KMS-11 (cell line): ENCODE data around the gene CYTIP.
A peak's percentile ranks its signal among the peaks of the same experiment; 100 is the strongest.
"Not testable (repeated sequence)": the region's sequence is repeated elsewhere in the genome, so short reads cannot be mapped to it uniquely, and the experiment has no call there.

ENCODE experiments used
- H2AFZ ChIP-seq: fragments of 200-600 bp; sonication (generic); 2 replicates; pipeline ENCODE4 v1.6.1; 2016; ENCODE audit warnings: antibody characterized with exemption, mixed run types, low read depth
- H3K27ac ChIP-seq: fragments of 200-600 bp; sonication (generic); 2 replicates; pipeline ENCODE4 v1.6.1; 2016; ENCODE audit warnings: mild to moderate bottlenecking, mixed run types
- H3K27me3 ChIP-seq: fragments of 200-600 bp; sonication (generic); 2 replicates; pipeline ENCODE4 v1.6.1; 2017; ENCODE audit warnings: mild to moderate bottlenecking, low read depth, mixed run types, moderate library complexity; ENCODE audit not compliant: insufficient read depth
- H3K36me3 ChIP-seq: fragments of 200-600 bp; sonication (generic); 2 replicates; pipeline ENCODE4 v1.6.1; 2017; ENCODE audit warnings: mild to moderate bottlenecking, mixed run types; ENCODE audit not compliant: insufficient read depth
- H3K4me1 ChIP-seq: fragments of 200-600 bp; sonication (generic); 2 replicates; pipeline ENCODE4 v1.6.1; 2016; ENCODE audit warnings: mild to moderate bottlenecking, low read depth, mixed run types; ENCODE audit not compliant: poor library complexity, severe bottlenecking
- H3K4me2 ChIP-seq: fragments of 200-600 bp; sonication (generic); 2 replicates; pipeline ENCODE4 v1.7.0; 2016; ENCODE audit warnings: mild to moderate bottlenecking, mixed run types
- H3K4me3 ChIP-seq: fragments of 200-600 bp; sonication (generic); IDR thresholded peaks from 2 replicates; pipeline ENCODE4 v1.6.1; 2017; ENCODE audit warnings: low read depth, low read length, mixed read lengths; ENCODE audit not compliant: insufficient read depth
- H3K79me2 ChIP-seq: fragments of 200-600 bp; sonication (generic); 2 replicates; pipeline ENCODE4 v1.6.1; 2016; ENCODE audit warnings: low read depth, mixed run types; ENCODE audit not compliant: insufficient read depth
- H3K9ac ChIP-seq: fragments of 200-600 bp; sonication (generic); 2 replicates; pipeline ENCODE4 v1.6.1; 2016; ENCODE audit warnings: mild to moderate bottlenecking, mixed run types
- H4K20me1 ChIP-seq: fragments of 200-600 bp; sonication (generic); 2 replicates; pipeline ENCODE4 v1.6.1; 2016; ENCODE audit warnings: mild to moderate bottlenecking, mixed run types; ENCODE audit not compliant: insufficient read depth
- CTCF ChIP-seq: fragments of 200-600 bp; sonication (generic); conservative IDR thresholded peaks from 2 replicates; pipeline ENCODE4 v1.6.1; 2017; ENCODE audit warnings: low read depth, mild to moderate bottlenecking, antibody characterized with exemption, low read length, moderate library complexity, mixed read lengths

The CYTIP gene

GRCh38 chr2:157413326-157414035 is 30.4 kb downstream of the CYTIP start:
- no peaks in the 10 kb centered on the region for H3K79me2 ChIP-seq
- H3K27me3 ChIP-seq: no peaks in the 10 kb centered on the region
- H3K36me3 ChIP-seq: peaks cover 23% of the 10 kb centered on the region; the same call in 1 of the 2 replicates
- H3K9ac ChIP-seq: no peak overlapping the region
- no peak overlapping the region for H3K4me2 ChIP-seq
- no peak for TF ChIP-seq CTCF
- no peaks in the 10 kb centered on the region for H4K20me1 ChIP-seq
- no peak overlapping the region for H3K27ac ChIP-seq
- H3K4me1 ChIP-seq: no peaks in the 10 kb centered on the region
- no peak overlapping the region for H3K4me3 ChIP-seq
- H2AFZ ChIP-seq: no peak overlapping the region

GRCh38 chr2:157411624-157412336 is 32.1 kb downstream of the CYTIP start:
- H3K27ac ChIP-seq: no peak overlapping the region
- H4K20me1 ChIP-seq: no peaks in the 10 kb centered on the region
- no peak overlapping the region for H2AFZ ChIP-seq
- no peak overlapping the region for H3K9ac ChIP-seq
- H3K27me3 ChIP-seq: no peaks in the 10 kb centered on the region
- H3K4me3 ChIP-seq: no peak overlapping the region
- TF ChIP-seq CTCF: no peak
- H3K79me2 ChIP-seq: no peaks in the 10 kb centered on the region
- peaks cover 18% of the 10 kb centered on the region; the same call in 1 of the 2 replicates for H3K36me3 ChIP-seq
- H3K4me1 ChIP-seq: peaks cover 4% of the 10 kb centered on the region
- H3K4me2 ChIP-seq: no peak overlapping the region

- not testable (repeated sequence) for H2AFZ ChIP-seq, H3K27ac ChIP-seq, H3K4me2 ChIP-seq, H3K4me3 ChIP-seq, H3K36me3 ChIP-seq, H4K20me1 ChIP-seq, H3K79me2 ChIP-seq, H3K27me3 ChIP-seq, H3K9ac ChIP-seq
- peaks cover 39% of the 10 kb centered on the region for H3K4me1 ChIP-seq
These were observed 38.5 kb downstream of the CYTIP start for GRCh38 chr2:157405398-157405797.

- Histone ChIP-seq H3K79me2 (no peaks in the 10 kb centered on the region), H3K4me3 (no peak overlapping the region), H3K27me3 (no peaks in the 10 kb centered on the region), H3K27ac (peak overlapping the region; percentile 12; the same call in 1 of the 2 replicates), H4K20me1 (no peaks in the 10 kb centered on the region), H2AFZ (no peak overlapping the region), H3K36me3 (0 out of 2 replicates have a peak, but pooled peaks cover 6% of the 10 kb centered on the region), H3K4me1 (peaks cover 39% of the 10 kb centered on the region), H3K4me2 (peak overlapping the region; percentile 34), H3K9ac (no peak overlapping the region)
- no peak for TF ChIP-seq CTCF
These were observed 39.5 kb downstream of the CYTIP start for GRCh38 chr2:157404363-157404762.

- not testable (repeated sequence) for H3K27me3 ChIP-seq, H3K9ac ChIP-seq, H2AFZ ChIP-seq, H3K36me3 ChIP-seq, H3K79me2 ChIP-seq, H4K20me1 ChIP-seq, H3K27ac ChIP-seq, H3K4me3 ChIP-seq, H3K4me2 ChIP-seq
- H3K4me1 ChIP-seq: peaks cover 39% of the 10 kb centered on the region
These were observed 40.9 kb downstream of the CYTIP start for GRCh38 chr2:157402801-157403485.
